Stomach (tissue), 19 donors: ENCODE measurements around the gene CTF1. TPM values are rescaled to one million over a fixed set of nuclear protein-coding genes. Genes with fewer than 3 reads are reported as not detected.

Source experiments
- DNase-seq, 2 donors: peaks; one replicate each; pipeline versions ENCODE4 v3.0.0 to v3.0.0-alpha.2; 2013 to 2019
- H3K27ac ChIP-seq, 5 donors: fragments of 200-600 bp in 4 of 5; sonication (generic) in 4 of 5; one replicate each; pipeline ENCODE4 v1.5.1; 2013 to 2019; ENCODE audit warnings: mild to moderate bottlenecking in 1 of 5, moderate library complexity in 1 of 5
- H3K27me3 ChIP-seq, 3 donors: fragments of 200-600 bp; sonication (generic); one replicate each; pipeline ENCODE4 v1.5.1; 2017 to 2019; ENCODE audit warnings: mixed run types in 1 of 3
- H3K36me3 ChIP-seq, 4 donors: fragments of 200-600 bp; sonication (generic); 1 replicate in 3 of 4; 2 replicates in 1 of 4; pipeline ENCODE4 v1.5.1; 2016 to 2019
- H3K4me1 ChIP-seq, 4 donors: fragments of 200-600 bp; sonication (generic); one replicate each; pipeline ENCODE4 v1.5.1; 2016 to 2019
- H3K4me3 ChIP-seq, 4 donors: fragments of 200-600 bp; sonication (generic) in 3 of 4; one replicate each; pipeline ENCODE4 v1.5.1; 2016 to 2019; ENCODE audit warnings: mild to moderate bottlenecking in 1 of 4
- H3K9me3 ChIP-seq, 4 donors: fragments of 200-600 bp; sonication (generic); one replicate each; pipeline ENCODE4 v1.5.1; 2016 to 2019
- CTCF ChIP-seq, 7 experiments: fragments of 450-650 bp in 4 of 7; fragments of 200-600 bp in 3 of 7; sonication (generic) in 3 of 7; IDR thresholded peaks; one replicate each; pipeline ENCODE4 v1.5.1; 2016 to 2019; ENCODE audit warnings: antibody characterized with exemption in 7 of 7, control low read depth in 2 of 7, mild to moderate bottlenecking in 1 of 7
- EP300 ChIP-seq: sonication (generic); formaldehyde crosslinking; IDR thresholded peaks from one replicate; pipeline ENCODE4 v1.6.1; 2017; ENCODE audit warnings: antibody characterized with exemption
- POLR2A ChIP-seq, 4 donors: fragments of 450-650 bp; IDR thresholded peaks; one replicate each; pipeline ENCODE4 v1.6.1; 2016; ENCODE audit warnings: antibody characterized with exemption in 4 of 4, control low read depth in 2 of 4, mild to moderate bottlenecking in 1 of 4, moderate library complexity in 1 of 4
- POLR2AphosphoS5 ChIP-seq, 3 donors: sonication (generic); formaldehyde crosslinking; IDR thresholded peaks; one replicate each; pipeline ENCODE4 v1.6.1; 2016; ENCODE audit warnings: antibody characterized with exemption in 3 of 3
- WGBS, 5 donors: extraction: QIAGEN DNeasy Blood & Tissue Kit in 3 of 5; methylation state at CpG; one replicate each; pipeline versions ENCODE4 v1.1.5 to v1.1.7; 2013 to 2018; 5-methylcytosine and 5-hydroxymethylcytosine counted together
- intact Hi-C: fragments of 100-400 bp; cut with DNase I; formaldehyde crosslinking; loops from one replicate; pipeline ENCODE4 v1.15.1; 2023; ENCODE audit warnings: low total_unique reads
- long read RNA-seq, 10 donors: transcript quantifications; one replicate each; lab custom pipeline, GENCODE V29; 2026
- polyA plus RNA-seq, 3 donors: library from polyadenylated mRNA; stranded (reverse); fragments of 200-250 nt; gene quantifications; one replicate each; pipeline ENCODE4 v1.2.3, GENCODE V29; 2013
- total RNA-seq, 5 donors: library from RNA; depleted of rRNA; stranded (reverse); fragments of >200 nt; gene quantifications; one replicate each; pipeline versions ENCODE4 v1.1.0 to v1.2.3, GENCODE V29; 2014 to 2016
- donor health status: healthy with polysubstance abuse.
- donor health status: Bipolar disorder and iron deficiency.
- donor health status: healthy.

The CTF1 gene
- total RNA-seq (1 to 10 TPM in 1 of 5 donors, under 1 TPM in 2, not detected in 2; 0.29 to 2.3 (median 0.55) TPM), polyA plus RNA-seq (1 to 10 TPM; 2.1 to 4.5 (median 2.9) TPM)
- long read RNA-seq, donor 1, partial matches to known transcripts = 0 of 1 reads
- long read RNA-seq, donor 1, other reads (novel, unspliced or antisense) = 0 of 1 reads
- long read RNA-seq, donor 2, partial matches to known transcripts = 0 of 1 reads
- long read RNA-seq, donor 2, other reads (novel, unspliced or antisense) = 0 of 1 reads
- long read RNA-seq, donor 3, partial matches to known transcripts = 0 of 1 reads
- long read RNA-seq, donor 3, other reads (novel, unspliced or antisense) = 0 of 1 reads
- long read RNA-seq, donor 4, partial matches to known transcripts = 0 of 1 reads
- long read RNA-seq, donor 4, other reads (novel, unspliced or antisense) = 0 of 1 reads
- long read RNA-seq, donor 5, partial matches to known transcripts = 0 of 3 reads
- long read RNA-seq, donor 5, other reads (novel, unspliced or antisense) = 0 of 3 reads
- long read RNA-seq, donor 6, partial matches to known transcripts = 0 of 3 reads
- long read RNA-seq, donor 6, other reads (novel, unspliced or antisense) = 0 of 3 reads
- long read RNA-seq, donor 7, partial matches to known transcripts = 0 of 4 reads
- long read RNA-seq, donor 7, other reads (novel, unspliced or antisense) = 0 of 4 reads
- long read RNA-seq, donor 8, partial matches to known transcripts = 0 of 1 reads
- long read RNA-seq, donor 8, other reads (novel, unspliced or antisense) = 0 of 1 reads
- long read RNA-seq, donor 9, partial matches to known transcripts = 0 of 1 reads
- long read RNA-seq, donor 9, other reads (novel, unspliced or antisense) = 0 of 1 reads
- long read RNA-seq, donor 10, partial matches to known transcripts = 0 of 1 reads
- long read RNA-seq, donor 10, other reads (novel, unspliced or antisense) = 0 of 1 reads

- H3K4me1 ChIP-seq = peaks cover 44 to 80% (median 66%) of the 10 kb centered on the region in 4 donors
- DNase-seq = peak; percentile 56 to 95
- peak within 1 kb of the TSS; percentile 96 to 99 (median 97) for H3K27ac ChIP-seq
- 9 to 13% (median 11%) methylated on average over 25 to 31 of the region's 31 CpGs for WGBS, 5 donors
- peak; percentile 27 to 49 (median 35) for TF ChIP-seq POLR2AphosphoS5 (IDR thresholded peaks at IDR 0.05)
- TF ChIP-seq CTCF (IDR thresholded peaks at IDR 0.05) = no peak
- TF ChIP-seq POLR2A (IDR thresholded peaks at IDR 0.05) = peak in 1 of 4 donors; percentile 37
- TF ChIP-seq EP300 = peak; percentile 43
- H3K9me3 ChIP-seq = no peaks in the 10 kb centered on the region
- peak within 1 kb of the TSS; percentile 44 to 59 (median 56) for H3K4me3 ChIP-seq
- intact Hi-C loops = loop anchor here (10.0 kb wide), 1 partner anchor 52 kb away; no protein-coding TSS in a partner anchor
- peaks cover 0 to 6% (median 6%) of the 10 kb centered on the region in 4 donors for H3K36me3 ChIP-seq
- no peaks in the 10 kb centered on the region for H3K27me3 ChIP-seq
Measured at GRCh38 chr16:30896261-30896888, at the start of gene CTF1. CTF1 (plus strand) TSS chr16:30896614; CDS start chr16:30896644, 30 bp downstream.

GRCh38 chr16:30846649-30847402 lies 49.6 kb upstream of the CTF1 start:
- no peaks in the 10 kb centered on the region for H3K9me3 ChIP-seq
- intact Hi-C loops = loop anchor here (10.0 kb wide), 2 partner anchors 48 to 62 kb away; partner anchors contain the start of genes BCL7C, CTF1 and ZNF629

GRCh38 chr16:30850246-30850645 lies 46.2 kb upstream of the CTF1 start:
- peaks cover 0 to 16% (median 13%) of the 10 kb centered on the region in 4 donors for H3K36me3 ChIP-seq
- intact Hi-C loops = loop anchor here (5.0 kb wide), 1 partner anchor 67 kb away; no protein-coding TSS in a partner anchor
- WGBS, 5 donors = 60 to 75% (median 70%) methylated on average over 1 of the region's 1 CpG
- no peak for DNase-seq
- no peak for TF ChIP-seq CTCF (IDR thresholded peaks at IDR 0.05)
- no peak for TF ChIP-seq POLR2A (IDR thresholded peaks at IDR 0.05)
- no peak for TF ChIP-seq EP300
- TF ChIP-seq POLR2AphosphoS5 (IDR thresholded peaks at IDR 0.05) = no peak
- H3K4me1 ChIP-seq = peaks cover 3 to 6% (median 4%) of the 10 kb centered on the region in 4 donors
- no peak overlapping the region for H3K27ac ChIP-seq
- H3K4me3 ChIP-seq = no peak overlapping the region
- H3K27me3 ChIP-seq = no peaks in the 10 kb centered on the region
- H3K9me3 ChIP-seq = no peaks in the 10 kb centered on the region

More at GRCh38 chr16:30846649-30847402, 49.6 kb upstream of the CTF1 start:
- no peak for TF ChIP-seq EP300
- Histone ChIP-seq H3K27me3 (no peaks in the 10 kb centered on the region), H3K4me1 (peaks cover 8 to 16% (median 14%) of the 10 kb centered on the region in 4 donors), H3K4me3 (no peak overlapping the region), H3K27ac (no peak overlapping the region), H3K36me3 (peaks cover 0 to 5% (median 2%) of the 10 kb centered on the region in 4 donors)
- DNase-seq = no peak
- WGBS, 5 donors = 89 to 93% (median 89%) methylated on average over 4 of the region's 4 CpGs

GRCh38 chr16:30853758-30854157 lies 42.7 kb upstream of the CTF1 start:
- WGBS, 5 donors = 93 to 100% (median 96%) methylated on average over 2 of the region's 2 CpGs
- TF ChIP-seq EP300 (no peak), POLR2A (IDR thresholded peaks at IDR 0.05) (no peak), CTCF (IDR thresholded peaks at IDR 0.05) (no peak), POLR2AphosphoS5 (IDR thresholded peaks at IDR 0.05) (no peak)
- Histone ChIP-seq H3K9me3 (no peaks in the 10 kb centered on the region), H3K36me3 (peaks cover 0 to 20% (median 15%) of the 10 kb centered on the region in 4 donors), H3K27me3 (no peaks in the 10 kb centered on the region), H3K4me3 (no peak overlapping the region), H3K27ac (no peak overlapping the region), H3K4me1 (no peaks in the 10 kb centered on the region)
- no peak for DNase-seq
- intact Hi-C loops = loop anchor here (5.0 kb wide), 1 partner anchor 64 kb away; no protein-coding TSS in a partner anchor
